Activated naive CD4-positive, alpha-beta T cell treated with Interleukin-2 at 50 U/mL for 16 hours (primary cell): ENCODE data around the gene OS9.

ENCODE experiments used
- DNase-seq: peaks from one replicate; pipeline ENCODE4 v3.0.0-alpha.2; 2020

OS9 gene

GRCh38 chr12:57737467-57738460 lies 43.8 kb downstream of the OS9 start:
- no peak for DNase-seq

DNA sequence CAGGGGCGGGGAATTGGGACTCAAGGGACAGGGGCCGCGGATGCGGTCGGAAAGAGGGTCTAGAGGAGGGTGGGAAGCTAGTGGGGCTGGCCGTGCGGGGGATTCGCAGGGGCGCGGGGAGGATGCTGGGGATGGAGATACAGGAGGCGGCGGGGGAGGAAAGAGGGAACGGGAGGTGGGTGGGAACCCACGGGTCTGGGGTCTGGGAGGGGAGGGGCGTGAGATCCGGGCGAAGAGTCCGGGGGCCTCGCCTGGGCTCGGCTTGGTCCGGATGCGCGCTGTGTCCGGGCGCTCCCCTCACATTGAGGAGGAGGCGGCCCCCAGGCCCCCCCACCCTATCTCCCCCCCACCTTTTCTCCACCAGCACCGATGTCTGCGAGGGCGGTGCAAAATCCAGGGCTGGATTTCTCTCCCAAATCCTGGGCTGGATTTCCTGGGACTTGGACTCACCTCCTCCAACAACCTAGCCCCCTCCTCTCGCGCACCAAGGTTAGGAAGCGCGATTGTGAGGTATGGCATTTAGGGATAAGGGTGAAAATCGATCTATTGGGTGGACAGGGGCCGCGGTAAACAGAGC lies 44.8 kb downstream of the OS9 start, which contains the start of gene AGAP2:
AGAP2 (minus strand) TSS at position 82 of the 577 bp plus-strand sequence. CDS start 496 bp downstream, outside the sequence.
- no peak for DNase-seq

DNA sequence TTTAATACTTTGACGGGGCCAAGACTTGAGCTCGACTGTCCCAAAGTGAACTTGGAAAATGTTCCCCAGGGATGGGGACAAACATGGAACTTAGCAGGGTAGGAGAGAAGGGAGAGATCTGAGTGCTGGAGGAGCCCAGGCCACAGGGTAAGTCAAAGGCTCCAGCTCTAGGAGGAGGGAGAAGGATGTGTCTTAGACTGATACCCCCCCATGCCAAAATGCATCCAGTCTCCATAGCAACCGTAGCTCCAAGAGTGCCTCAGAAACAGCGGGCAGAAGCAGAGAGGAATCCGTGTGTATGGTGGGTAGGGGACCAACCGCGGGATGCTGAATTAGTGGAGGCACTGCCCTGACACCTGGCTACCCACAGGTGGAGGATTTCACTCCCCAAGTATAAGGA lies 45.5 kb downstream of the OS9 start:
- no peak for DNase-seq

DNA sequence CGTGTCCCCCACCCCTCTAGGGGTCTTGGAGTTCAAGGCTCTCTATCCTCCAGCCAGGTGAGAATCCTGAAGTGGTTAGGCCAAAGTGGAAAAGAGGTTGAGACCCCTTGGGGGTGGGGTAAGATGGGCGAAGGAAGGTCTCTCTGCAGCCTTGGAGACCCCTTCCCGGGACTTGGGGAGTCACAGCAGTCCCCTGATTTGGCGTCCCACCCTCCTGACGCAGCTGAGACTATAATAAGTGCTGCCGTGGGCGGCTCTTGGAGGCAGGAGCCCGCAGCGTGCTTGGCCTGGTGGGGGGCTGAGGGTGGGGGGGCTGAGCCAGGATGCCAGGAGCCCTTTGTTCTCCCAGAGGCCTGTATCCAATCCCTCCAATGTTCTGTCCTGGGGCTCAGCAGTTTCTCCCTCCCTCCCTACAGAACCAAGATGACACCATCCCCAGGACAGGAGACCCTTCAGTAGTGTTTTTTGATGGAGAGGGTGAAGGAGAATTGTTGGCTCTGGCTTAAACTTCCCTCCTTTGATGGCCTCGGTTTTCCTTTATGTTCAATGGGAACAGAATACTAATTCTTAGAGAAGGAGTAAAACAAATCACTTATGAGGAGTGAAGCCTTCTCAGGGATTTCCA lies 46.1 kb downstream of the OS9 start:
- no peak for DNase-seq

- peak; percentile 77 for DNase-seq
Observed at GRCh38 chr12:57740656-57741412, 46.9 kb downstream of the OS9 start.

- DNase-seq: no peak
Observed at GRCh38 chr12:57741413-57741789, 47.5 kb downstream of the OS9 start.

DNA sequence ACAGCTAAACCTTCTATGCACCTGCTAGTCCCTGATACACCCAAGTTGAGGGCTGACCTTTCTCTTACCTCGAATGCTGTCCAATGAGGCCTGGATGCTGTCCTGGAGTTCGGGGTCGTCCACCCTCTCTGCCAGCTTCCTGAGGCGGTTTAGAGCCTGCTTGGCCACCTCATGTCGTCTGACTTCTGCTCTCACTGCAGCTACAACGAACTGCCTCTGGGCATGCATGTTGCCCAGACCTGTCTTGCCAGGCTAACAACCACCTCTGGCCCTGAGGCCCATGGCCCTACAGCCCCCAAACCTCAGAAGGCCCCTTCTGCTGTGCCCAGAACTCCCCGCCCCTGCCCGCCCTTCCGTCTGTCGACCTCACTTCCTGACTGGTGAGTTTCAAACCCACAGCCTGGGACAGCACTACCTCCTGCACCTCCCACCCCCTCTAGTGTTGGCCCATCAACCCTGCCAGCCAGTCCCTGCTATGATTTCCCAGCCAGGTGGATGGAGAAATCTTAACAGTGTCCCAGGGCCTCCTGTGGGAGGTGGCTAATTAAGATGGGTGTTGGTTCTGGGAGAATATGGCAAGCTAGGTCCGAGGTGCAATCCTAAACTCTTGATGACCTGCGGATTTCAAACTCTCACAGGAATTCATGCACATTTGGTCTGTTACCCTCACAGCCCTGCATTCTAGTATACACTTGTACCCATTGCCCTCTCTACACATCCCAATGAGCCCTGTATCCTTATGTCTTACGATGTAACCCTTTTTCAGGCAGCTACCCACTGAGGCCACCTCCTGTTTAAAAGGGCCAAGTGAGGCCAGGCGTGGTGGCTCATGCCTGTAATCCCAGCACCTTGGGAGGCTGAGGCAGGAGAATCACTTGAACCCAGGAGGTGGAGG lies 48.2 kb downstream of the OS9 start:
- DNase-seq: peak; percentile 80

GRCh38 chr12:57743769-57744168 lies 49.8 kb downstream of the OS9 start:
- no peak for DNase-seq

- peak; percentile 71 for DNase-seq
Observed at GRCh38 chr12:57744194-57744776, 50.4 kb downstream of the OS9 start.

GRCh38 chr12:57744777-57745484 lies 51.0 kb downstream of the OS9 start, which contains the start of gene TSPAN31:
TSS of gene TSPAN31 (plus strand) at chr12:57745039. CDS start at chr12:57745155, 116 bp downstream.
- peak; percentile 94 for DNase-seq

GRCh38 chr12:57745485-57745881 lies 51.6 kb downstream of the OS9 start:
- DNase-seq: no peak

DNA sequence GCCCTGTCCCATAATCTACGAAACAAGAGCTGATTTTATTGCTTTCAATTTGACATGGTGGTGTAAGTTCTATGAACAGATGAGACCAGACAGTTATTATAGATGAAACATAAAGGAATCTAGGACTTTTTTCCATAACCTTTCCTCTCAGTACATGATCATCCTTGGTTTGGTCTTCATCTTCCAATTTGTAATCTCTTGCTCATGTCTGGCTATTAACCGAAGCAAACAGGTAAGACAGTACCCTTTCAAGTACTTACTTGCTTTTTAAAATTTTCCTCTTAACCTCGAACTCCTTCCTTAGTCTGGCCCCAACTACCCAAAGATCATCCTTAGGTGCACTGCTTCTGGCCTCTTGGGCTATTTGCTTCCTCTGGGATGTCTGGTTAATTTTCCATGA lies 52.1 kb downstream of the OS9 start:
- DNase-seq: no peak

DNA sequence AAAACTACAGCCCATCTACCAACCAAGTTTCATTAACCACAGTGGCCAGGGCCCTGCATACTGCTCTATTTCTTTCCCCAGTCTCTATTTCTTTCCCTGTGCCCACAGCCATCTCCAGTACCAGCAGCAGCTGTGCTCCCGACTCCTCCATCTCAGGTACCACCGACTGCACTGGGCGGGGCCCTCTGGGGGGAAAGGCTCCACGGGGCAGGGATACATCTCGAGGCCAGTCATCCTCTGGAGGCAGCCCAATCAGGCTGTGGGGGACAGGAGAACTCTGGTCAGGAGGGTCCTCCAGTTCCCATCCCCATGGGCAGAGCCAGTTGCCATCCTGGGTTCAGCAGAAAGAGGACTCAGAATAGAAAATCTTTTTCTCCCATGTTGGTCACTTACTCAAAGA lies 55.1 kb downstream of the OS9 start:
- no peak for DNase-seq

DNA sequence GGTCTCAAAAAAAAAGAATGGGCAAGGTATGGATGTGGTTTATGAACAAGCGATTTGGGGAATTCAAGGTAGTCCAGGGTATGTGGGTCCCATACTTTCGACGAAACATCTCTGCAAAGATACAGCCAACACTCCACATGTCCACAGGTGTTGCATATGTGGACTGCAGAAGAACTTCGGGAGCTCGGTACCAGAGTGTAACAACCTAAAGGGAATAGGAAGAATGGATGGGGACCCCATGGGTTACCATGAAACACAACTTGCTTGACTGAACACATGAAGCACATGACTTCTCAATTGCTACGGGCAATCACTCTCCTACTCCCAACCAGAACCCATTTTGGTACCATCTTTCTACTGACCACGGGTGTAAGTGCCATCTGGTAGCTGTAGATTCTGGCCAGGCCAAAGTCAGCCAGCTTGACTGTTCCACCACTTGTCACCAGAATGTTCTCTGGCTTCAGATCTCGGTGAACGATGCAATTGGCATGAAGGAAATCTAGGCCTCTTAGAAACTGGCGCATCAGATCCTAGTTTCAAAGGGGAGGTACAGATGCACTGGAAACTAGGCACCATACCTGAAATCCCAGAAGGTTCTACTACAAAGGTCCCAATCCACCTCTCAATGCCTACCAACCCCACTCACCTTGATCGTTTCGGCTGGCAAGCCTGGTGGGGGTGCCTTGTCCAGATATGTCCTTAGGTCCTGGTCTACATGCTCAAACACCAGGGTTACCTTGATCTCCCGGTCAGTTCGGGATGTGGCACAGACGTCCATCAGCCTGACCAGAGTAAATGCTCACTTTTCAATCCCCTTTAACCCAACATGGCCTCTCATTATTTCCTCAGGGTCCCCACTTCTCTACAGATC lies 56.9 kb downstream of the OS9 start:
- no peak for DNase-seq

- DNase-seq: no peak
Observed at GRCh38 chr12:57751432-57751787, 57.5 kb downstream of the OS9 start.

DNA sequence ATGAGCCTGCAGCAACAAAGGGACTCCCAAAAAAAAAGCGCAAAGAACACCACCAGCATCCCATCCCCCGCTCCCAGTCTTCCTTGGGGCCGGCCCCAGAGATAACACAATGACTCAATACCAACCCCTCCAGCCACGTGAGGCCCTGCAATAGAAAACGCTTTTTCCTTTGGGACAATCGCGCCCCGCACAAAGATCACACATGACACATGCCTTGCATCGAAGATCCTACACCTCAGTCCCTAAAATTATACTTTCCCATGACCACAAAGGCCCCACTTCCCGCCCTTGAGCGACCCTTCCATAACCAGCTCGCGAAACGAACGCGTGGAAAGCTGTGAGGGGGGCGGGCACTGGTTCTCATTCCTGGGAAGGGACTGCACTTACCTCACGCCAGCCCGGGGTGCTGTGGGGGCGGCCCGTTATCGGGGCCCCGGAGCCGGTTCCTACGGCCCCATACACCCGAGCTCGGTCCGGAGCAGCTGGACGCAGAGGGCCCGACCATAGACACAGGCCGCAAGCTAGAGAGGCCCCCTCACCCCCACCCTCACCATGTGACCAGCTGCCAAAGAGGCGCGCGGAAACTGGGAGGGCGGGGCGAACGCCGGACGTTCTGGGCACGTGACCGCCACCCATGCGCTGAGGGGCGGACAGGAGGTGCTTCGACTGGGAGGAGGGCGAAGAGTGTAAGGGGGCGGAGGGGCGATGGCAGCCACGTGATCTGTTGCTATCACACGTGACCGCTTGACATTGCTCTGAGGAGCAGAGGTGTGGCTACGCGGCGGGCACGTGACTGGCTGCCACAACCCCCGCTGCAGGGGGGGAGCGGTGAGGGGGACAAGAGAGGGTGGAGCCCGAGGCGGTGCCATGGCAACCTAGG lies 58.1 kb downstream of the OS9 start, which contains the start of gene CDK4:
CDK4 (minus strand) TSS at position 523 of the 880 bp plus-strand sequence. CDS start 593 bp downstream, outside the sequence.
- peak; percentile 99 for DNase-seq

- no peak for DNase-seq
Observed at GRCh38 chr12:57752668-57753000, 58.7 kb downstream of the OS9 start.

DNA sequence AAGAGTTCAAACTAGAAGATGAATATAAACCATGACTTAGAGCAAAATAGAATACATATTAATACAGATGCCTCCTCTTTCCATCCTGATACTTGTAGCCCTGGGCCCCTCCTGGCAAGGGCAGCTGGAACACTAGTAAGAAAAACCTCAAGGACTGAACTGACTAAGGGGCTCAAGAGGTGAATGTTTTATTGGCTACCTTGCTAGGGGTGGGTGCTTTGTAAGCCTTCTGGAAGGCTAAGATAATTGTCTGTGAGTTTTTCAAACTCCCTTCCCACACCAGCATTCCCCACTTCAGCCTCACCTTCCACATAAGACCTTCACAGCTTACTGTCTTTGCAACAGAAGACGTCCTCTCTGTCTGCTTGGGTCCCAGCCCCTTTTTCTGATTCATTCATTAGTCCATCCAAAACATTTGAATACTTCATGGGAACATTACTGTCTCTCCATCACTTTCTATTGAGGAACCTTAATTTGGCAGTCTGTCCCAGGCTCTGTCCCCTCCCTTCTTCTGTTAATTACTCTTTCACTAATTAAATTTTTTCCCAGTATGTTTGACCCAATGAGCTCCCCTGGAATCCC lies 59.9 kb downstream of the OS9 start:
- DNase-seq: no peak
